Peyer's patch (tissue), 4 donors: Measurements from ENCODE around the gene ZNF783.

ENCODE experiments used
- POLR2A ChIP-seq, 2 donors: fragments of 450-650 bp; IDR thresholded peaks; one replicate each; pipeline ENCODE4 v1.5.1; 2017; ENCODE audit warnings: antibody characterized with exemption in 2 of 2, mild to moderate bottlenecking in 2 of 2, moderate library complexity in 2 of 2
- TF ChIP-seq, protein P1 (sequence below), 6 experiments: fragments of 450-650 bp in 4 of 6; fragments of 200-600 bp in 2 of 6; sonication (generic) in 1 of 6; IDR thresholded peaks; one replicate each; pipeline ENCODE4 v1.5.1; 2017 to 2019; ENCODE audit warnings: antibody characterized with exemption in 6 of 6, mild to moderate bottlenecking in 3 of 6, moderate library complexity in 1 of 6

- TF ChIP-seq, protein P1, sequence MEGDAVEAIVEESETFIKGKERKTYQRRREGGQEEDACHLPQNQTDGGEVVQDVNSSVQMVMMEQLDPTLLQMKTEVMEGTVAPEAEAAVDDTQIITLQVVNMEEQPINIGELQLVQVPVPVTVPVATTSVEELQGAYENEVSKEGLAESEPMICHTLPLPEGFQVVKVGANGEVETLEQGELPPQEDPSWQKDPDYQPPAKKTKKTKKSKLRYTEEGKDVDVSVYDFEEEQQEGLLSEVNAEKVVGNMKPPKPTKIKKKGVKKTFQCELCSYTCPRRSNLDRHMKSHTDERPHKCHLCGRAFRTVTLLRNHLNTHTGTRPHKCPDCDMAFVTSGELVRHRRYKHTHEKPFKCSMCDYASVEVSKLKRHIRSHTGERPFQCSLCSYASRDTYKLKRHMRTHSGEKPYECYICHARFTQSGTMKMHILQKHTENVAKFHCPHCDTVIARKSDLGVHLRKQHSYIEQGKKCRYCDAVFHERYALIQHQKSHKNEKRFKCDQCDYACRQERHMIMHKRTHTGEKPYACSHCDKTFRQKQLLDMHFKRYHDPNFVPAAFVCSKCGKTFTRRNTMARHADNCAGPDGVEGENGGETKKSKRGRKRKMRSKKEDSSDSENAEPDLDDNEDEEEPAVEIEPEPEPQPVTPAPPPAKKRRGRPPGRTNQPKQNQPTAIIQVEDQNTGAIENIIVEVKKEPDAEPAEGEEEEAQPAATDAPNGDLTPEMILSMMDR (IDR thresholded peaks at IDR 0.05): no peak
- no peak for TF ChIP-seq POLR2A (IDR thresholded peaks at IDR 0.05)
These were observed 42.0 kb downstream of the ZNF783 start for GRCh38 chr7:149304006-149304405.
